Measurements from ENCODE around the gene ANKDD1B. TPM values are rescaled to one million over a fixed set of nuclear protein-coding genes. Genes with fewer than 3 reads are reported as not detected.

Gene ANKDD1B
- total RNA-seq, 4 donors from 2014 or later = 0.45 to 2.2 (median 1.8) TPM

GRCh38 chr5:75668445-75668844 is 57.2 kb downstream of the ANKDD1B start:
- WGBS = 84% methylated on average over 2 of the region's 2 CpGs
- Histone ChIP-seq H3K27ac (no peak overlapping the region), H3K27me3 (no peaks in the 10 kb centered on the region), H3K9me3 (no peaks in the 10 kb centered on the region), H3K36me3 (peaks cover 14% of the 10 kb centered on the region), H3K4me3 (no peak overlapping the region), H3K4me1 (peaks cover 7% of the 10 kb centered on the region)
- TF ChIP-seq, protein P1, sequence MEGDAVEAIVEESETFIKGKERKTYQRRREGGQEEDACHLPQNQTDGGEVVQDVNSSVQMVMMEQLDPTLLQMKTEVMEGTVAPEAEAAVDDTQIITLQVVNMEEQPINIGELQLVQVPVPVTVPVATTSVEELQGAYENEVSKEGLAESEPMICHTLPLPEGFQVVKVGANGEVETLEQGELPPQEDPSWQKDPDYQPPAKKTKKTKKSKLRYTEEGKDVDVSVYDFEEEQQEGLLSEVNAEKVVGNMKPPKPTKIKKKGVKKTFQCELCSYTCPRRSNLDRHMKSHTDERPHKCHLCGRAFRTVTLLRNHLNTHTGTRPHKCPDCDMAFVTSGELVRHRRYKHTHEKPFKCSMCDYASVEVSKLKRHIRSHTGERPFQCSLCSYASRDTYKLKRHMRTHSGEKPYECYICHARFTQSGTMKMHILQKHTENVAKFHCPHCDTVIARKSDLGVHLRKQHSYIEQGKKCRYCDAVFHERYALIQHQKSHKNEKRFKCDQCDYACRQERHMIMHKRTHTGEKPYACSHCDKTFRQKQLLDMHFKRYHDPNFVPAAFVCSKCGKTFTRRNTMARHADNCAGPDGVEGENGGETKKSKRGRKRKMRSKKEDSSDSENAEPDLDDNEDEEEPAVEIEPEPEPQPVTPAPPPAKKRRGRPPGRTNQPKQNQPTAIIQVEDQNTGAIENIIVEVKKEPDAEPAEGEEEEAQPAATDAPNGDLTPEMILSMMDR (IDR thresholded peaks at IDR 0.05) = no peak
- no peak for TF ChIP-seq EP300 (IDR thresholded peaks at IDR 0.05)
- no peak for TF ChIP-seq POLR2A (IDR thresholded peaks at IDR 0.05)
- no peak for TF ChIP-seq POLR2AphosphoS5 (IDR thresholded peaks at IDR 0.05)
- DNase-seq (ENCODE audit: low spot score in 2 of 2) = no peak

DNA sequence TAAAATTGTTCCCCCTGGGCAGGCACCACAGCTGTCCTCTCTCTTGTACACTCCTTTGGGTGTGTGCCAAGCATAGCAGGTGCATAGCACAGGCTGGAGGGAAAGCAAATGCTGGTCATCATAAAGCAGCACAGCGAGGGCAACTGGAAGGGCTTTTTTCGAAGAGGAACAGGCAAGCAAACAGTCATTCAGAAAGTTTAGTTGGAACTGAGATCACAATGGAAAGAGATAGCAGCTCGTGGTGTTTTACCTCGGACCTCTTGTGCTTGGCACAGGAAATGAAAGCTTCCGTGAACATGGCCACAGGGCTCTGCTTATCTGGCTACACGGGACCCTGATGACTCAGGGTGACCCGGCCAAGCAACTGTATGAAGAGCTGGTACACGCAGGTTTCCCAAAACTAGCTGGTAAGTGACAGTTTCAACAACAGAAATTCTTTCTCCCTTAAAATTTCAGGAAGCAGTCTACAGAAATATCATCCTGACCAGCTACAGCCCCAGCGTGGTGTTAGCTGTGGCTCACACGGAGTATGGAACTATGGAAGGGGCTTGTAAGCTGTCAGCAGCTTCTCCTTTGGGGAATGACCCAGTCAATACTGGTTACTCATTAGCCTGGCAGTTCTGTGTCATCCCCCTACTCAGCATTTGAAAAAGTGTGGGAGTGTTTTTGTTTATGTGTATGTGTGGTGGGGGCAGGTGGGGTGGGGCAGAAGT is 57.9 kb downstream of the ANKDD1B start:
- Histone ChIP-seq H3K4me1 (peaks cover 7% of the 10 kb centered on the region), H3K36me3 (peaks cover 16% of the 10 kb centered on the region), H3K4me3 (peak overlapping the region; percentile 3), H3K27me3 (no peaks in the 10 kb centered on the region), H3K27ac (peak overlapping the region; percentile 60), H3K9me3 (no peaks in the 10 kb centered on the region)
- WGBS = 49% methylated on average over 10 of the region's 10 CpGs
- DNase-seq (ENCODE audit: low spot score in 2 of 2) = no peak
- TF ChIP-seq, protein P1 (IDR thresholded peaks at IDR 0.05) = no peak
- TF ChIP-seq POLR2A (IDR thresholded peaks at IDR 0.05) = no peak
- no peak for TF ChIP-seq EP300 (IDR thresholded peaks at IDR 0.05)
- no peak for TF ChIP-seq POLR2AphosphoS5 (IDR thresholded peaks at IDR 0.05)

DNA sequence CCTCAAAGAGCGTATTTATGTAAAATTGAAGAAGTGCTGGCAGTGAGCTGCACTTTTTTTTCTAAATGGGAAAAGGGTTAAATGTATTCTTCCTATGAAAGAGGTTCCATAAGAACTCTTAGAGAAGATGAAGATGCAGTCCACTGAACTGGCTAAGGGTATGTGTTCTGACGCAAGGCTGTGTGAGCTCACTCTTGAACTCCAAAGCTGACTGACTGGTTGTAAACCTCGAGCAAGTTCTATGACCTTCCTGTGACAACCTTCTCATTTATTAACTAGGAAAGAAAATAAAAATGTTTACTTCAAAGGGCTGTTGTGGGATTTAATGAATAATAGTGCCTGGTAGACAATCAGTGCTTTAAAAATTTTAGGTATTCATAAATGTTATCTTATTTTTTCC is 59.3 kb downstream of the ANKDD1B start:
- DNase-seq (ENCODE audit: low spot score in 2 of 2) = no peak
- no peak for TF ChIP-seq POLR2AphosphoS5 (IDR thresholded peaks at IDR 0.05)
- TF ChIP-seq POLR2A (IDR thresholded peaks at IDR 0.05) = no peak
- no peak for TF ChIP-seq EP300 (IDR thresholded peaks at IDR 0.05)
- TF ChIP-seq, protein P1 (IDR thresholded peaks at IDR 0.05) = no peak
- Histone ChIP-seq H3K27me3 (no peaks in the 10 kb centered on the region), H3K9me3 (no peaks in the 10 kb centered on the region), H3K36me3 (peaks cover 24% of the 10 kb centered on the region), H3K27ac (no peak overlapping the region), H3K4me3 (no peak overlapping the region), H3K4me1 (peaks cover 7% of the 10 kb centered on the region)
- WGBS = 82% methylated on average over 3 of the region's 3 CpGs

GRCh38 chr5:75671506-75671905 is 60.3 kb downstream of the ANKDD1B start:
- H3K27me3 ChIP-seq = no peaks in the 10 kb centered on the region
- no peak for DNase-seq (ENCODE audit: low spot score in 2 of 2)

DNA sequence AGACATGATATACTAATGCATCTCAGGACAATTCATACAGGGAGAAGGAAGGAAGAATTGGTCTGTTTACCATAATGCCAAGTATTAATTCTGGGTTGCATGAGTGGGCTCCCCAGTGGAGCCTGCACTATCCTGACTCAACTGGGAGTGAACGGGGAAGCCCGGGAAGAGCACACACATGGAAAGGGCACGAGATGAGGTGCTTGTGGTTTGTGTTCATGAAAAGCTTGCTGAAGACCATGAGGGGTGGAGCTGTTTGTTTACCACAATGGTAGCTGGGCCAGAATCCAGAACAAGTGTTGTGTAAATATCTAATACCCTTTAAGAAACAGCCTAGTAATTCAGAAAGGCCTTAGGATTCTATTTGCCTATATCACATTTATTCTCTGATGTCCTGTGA is 61.4 kb downstream of the ANKDD1B start:
- Histone ChIP-seq H3K4me1 (peaks cover 7% of the 10 kb centered on the region), H3K36me3 (peaks cover 24% of the 10 kb centered on the region), H3K27me3 (no peaks in the 10 kb centered on the region), H3K9me3 (no peaks in the 10 kb centered on the region), H3K4me3 (no peak overlapping the region), H3K27ac (no peak overlapping the region)
- WGBS = 74% methylated on average over 3 of the region's 3 CpGs
- DNase-seq (ENCODE audit: low spot score in 2 of 2) = no peak
- TF ChIP-seq EP300 (IDR thresholded peaks at IDR 0.05) (no peak), POLR2AphosphoS5 (IDR thresholded peaks at IDR 0.05) (no peak), POLR2A (IDR thresholded peaks at IDR 0.05) (no peak)
- TF ChIP-seq, protein P1 (IDR thresholded peaks at IDR 0.05) = no peak

More at GRCh38 chr5:75671506-75671905, 60.3 kb downstream of the ANKDD1B start:
- peaks cover 7% of the 10 kb centered on the region for H3K4me1 ChIP-seq
- no peak overlapping the region for H3K27ac ChIP-seq
- TF ChIP-seq POLR2A (IDR thresholded peaks at IDR 0.05) (no peak), POLR2AphosphoS5 (IDR thresholded peaks at IDR 0.05) (no peak), EP300 (IDR thresholded peaks at IDR 0.05) (no peak)
- TF ChIP-seq, protein P1 (IDR thresholded peaks at IDR 0.05) = no peak
- no peak overlapping the region for H3K4me3 ChIP-seq
- WGBS = 98% methylated on average over 2 of the region's 2 CpGs
- peaks cover 24% of the 10 kb centered on the region for H3K36me3 ChIP-seq
- H3K9me3 ChIP-seq = no peaks in the 10 kb centered on the region
